HG03039 (cell line): Measurements from ENCODE around the gene VWA3A.
"Not testable (repeated sequence)": the region's sequence is repeated elsewhere in the genome, so short reads cannot be mapped to it uniquely, and the experiment has no call there.

ENCODE experiments used
- ATAC-seq: cut with Tn5 transposase; IDR thresholded peaks from one replicate; pipeline ENCODE4 v1.9.1; 2021; ENCODE audit warnings: mild to moderate bottlenecking, moderate library complexity; ENCODE audit not compliant: unreplicated experiment

The VWA3A gene

GRCh38 chr16:22081050-22081449 lies 11.3 kb upstream of the VWA3A start:
- ATAC-seq: no peak

GRCh38 chr16:22086440-22086839 lies 5.9 kb upstream of the VWA3A start:
- ATAC-seq: no peak

GRCh38 chr16:22088642-22089041 lies 3.7 kb upstream of the VWA3A start:
- ATAC-seq: no peak

DNA sequence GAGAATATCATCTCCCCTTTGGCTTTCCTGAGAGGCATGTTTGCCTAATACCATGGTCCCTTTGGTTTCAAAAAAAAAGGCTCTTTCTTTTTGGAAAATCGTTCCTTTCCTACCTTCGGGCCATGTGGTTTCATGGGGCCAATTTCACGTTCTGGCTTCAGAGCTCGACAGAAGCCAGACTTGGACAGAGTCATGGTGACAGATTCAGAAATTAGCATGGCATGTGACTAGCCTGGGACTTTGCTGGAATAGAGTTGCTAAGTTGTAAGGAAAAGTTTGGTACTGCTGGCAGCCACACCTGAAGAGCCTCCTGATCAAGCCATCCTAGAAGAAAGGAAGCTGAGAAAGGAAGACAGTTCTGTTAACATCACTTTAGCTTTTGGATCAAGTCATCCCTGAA lies 2.4 kb upstream of the VWA3A start:
- no peak for ATAC-seq

- ATAC-seq: no peak
These were observed 620 bp upstream of the VWA3A start for GRCh38 chr16:22091721-22092120.

- no peak for ATAC-seq
These were observed 990 bp downstream of the VWA3A start for GRCh38 chr16:22093331-22093730.

DNA sequence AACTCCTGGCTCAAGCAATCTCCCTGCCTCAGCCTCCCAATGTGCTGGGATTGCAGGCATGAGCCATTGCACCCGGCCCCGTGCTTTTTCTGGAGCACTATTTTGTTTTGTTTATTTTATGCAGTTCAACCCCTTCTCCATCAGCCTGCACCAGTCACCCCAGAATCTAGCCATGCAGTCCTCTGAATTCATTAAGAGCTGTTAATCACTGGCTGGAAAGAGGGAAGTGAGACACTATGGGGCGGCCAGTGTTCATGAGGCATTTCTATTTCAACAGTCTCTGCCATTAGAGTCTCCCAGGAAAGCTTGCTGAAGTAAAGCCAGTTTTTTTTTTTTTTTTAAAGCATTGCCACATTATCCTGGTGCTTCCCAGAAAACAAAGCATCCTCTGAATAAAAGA lies 1.7 kb downstream of the VWA3A start:
- ATAC-seq: no peak

- ATAC-seq: no peak
These were observed 6.3 kb downstream of the VWA3A start for GRCh38 chr16:22098405-22099255.

- ATAC-seq: no peak
These were observed 7.1 kb downstream of the VWA3A start for GRCh38 chr16:22099256-22099975.

DNA sequence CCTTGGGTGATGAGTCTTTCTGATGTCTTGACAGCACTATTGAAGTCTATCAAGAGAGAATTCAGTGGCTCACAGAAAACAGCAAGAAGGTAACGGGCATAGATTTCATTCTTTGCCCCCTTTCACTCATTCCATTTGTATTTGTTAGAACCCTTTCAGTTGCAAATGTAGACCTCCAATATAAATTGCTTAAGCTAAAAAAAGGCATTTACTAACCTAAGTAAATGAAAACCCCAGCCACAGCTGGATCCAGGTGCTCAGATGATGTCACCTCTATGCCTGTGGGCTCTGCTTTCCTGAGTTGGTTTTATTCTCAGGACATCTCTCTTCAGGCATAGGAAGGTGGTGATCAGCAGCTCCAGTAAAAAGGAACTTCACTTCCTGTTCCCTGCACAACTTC lies 11.1 kb downstream of the VWA3A start:
- ATAC-seq: no peak

- no peak for ATAC-seq
These were observed 17.0 kb downstream of the VWA3A start for GRCh38 chr16:22109258-22109898.

- not testable (repeated sequence) for ATAC-seq
These were observed 19.3 kb downstream of the VWA3A start for GRCh38 chr16:22111629-22112028.

DNA sequence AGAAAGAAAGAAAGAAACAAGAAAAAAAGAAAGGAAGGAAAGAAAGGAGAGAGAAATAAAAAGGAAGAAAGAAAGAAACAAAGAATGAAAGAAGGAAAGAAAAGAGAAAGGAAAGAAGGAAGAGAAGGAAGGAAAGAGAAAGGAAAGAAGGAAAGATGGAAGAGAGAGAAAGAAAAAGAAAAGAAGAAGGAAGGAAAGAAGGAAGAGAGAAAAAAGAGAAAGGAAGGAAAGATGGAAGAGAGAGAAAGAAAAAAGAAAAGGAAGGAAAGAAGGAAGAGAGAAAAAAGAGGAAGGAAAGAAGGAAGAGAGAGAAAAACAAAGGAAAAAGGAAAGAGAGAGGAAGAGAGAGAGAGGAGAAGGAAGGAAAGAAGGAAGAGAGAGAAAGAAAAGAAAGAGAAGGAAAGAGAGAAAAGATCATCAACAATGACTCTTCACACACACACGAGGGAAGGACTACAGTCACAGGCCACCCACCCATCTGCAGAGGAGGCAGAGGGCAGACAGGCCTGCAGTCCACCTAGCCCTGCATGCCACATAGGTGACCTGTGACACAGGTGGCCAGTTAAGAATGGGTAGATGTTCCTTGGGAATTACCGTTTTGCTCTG lies 23.9 kb downstream of the VWA3A start:
- ATAC-seq: no peak

DNA sequence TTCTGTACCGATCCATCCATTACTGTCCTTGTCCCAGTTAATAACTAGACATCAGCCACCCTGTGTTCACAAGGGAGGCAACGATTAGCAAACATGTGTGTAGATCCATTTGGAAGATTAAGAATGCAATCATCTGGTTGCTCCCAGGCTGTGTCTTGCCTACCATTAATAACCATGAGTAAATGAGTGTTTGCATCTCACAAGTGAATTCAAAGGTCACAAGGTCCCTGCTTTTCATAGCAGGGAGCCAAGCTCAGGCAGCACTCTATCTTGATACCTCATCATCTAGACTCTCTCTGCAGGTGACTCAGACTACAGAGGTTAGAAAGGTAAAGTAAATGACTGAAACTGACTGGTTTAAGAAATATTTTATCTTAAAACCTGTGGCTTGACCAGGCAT lies 25.3 kb downstream of the VWA3A start:
- ATAC-seq: no peak

- no peak for ATAC-seq
These were observed 28.1 kb downstream of the VWA3A start for GRCh38 chr16:22120440-22120839.

GRCh38 chr16:22122239-22122638 lies 29.9 kb downstream of the VWA3A start:
- no peak for ATAC-seq

GRCh38 chr16:22123146-22123545 lies 30.8 kb downstream of the VWA3A start:
- ATAC-seq: no peak

DNA sequence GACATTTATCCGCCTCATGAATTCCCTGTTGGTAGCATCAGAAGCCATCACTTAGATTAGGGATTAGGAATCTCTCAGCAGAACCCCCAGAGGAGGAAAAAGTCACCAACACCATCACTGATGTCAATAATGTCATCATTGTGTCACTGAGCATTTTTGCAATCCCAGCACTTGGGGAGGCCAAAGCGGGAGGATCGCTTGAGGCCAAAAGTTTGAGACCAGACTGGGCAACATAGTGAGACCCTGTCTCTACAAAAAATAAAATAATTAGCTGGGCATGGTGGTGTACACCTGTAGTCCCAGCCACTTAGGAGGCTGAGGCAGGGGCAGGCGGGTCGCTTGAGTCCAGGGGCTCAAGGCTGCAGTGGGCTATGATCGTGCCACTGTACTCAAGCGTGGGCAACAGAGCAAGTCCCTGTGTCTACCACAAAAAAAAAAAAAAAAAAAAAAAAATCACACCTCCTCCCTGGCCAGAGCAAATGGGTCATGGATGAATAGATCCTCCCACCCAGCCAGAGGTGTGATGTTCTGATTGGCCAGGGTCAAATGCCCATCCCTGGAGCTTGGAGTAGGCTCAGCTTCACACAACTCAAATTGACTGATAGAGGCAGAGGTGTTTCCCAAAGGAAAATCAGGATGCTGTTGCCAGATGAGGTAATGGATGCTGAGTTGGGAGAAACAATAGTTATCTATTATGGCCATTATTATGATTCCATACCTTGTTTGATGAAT lies 31.6 kb downstream of the VWA3A start:
- ATAC-seq: no peak

GRCh38 chr16:22124583-22125284 lies 32.4 kb downstream of the VWA3A start:
- no peak for ATAC-seq

GRCh38 chr16:22126037-22126558 lies 33.8 kb downstream of the VWA3A start:
- ATAC-seq: no peak
